Activated naive CD4-positive, alpha-beta T cell treated with anti-CD3 and anti-CD28 coated beads, Interleukin-2, amount 10 ng/mL, durations not matched to agents 7 days and 5 days (primary cell): ENCODE data around the gene MARK3.
A peak's percentile ranks its signal among the peaks of the same experiment; 100 is the strongest.

Source experiments
- CTCF ChIA-PET: fragments of 350-600 bp; sonication (Branson Sonifier 250); formaldehyde crosslinking; loops from one replicate; lab custom pipeline; 2021; ENCODE audit warnings: antibody characterized with exemption; lab: Charles Lee
- DNase-seq: peaks from one replicate; pipeline ENCODE4 v3.0.0-alpha.2; 2020
- H3K27ac Mint-ChIP-seq: one replicate; pipeline ENCODE4 v1.8.0; 2021; ENCODE audit warnings: mild to moderate bottlenecking, moderate library complexity, mixed read lengths
- H3K27me3 Mint-ChIP-seq: one replicate; pipeline ENCODE4 v1.8.0; 2021; ENCODE audit warnings: mild to moderate bottlenecking, mixed read lengths
- H3K36me3 Mint-ChIP-seq: one replicate; pipeline ENCODE4 v1.8.0; 2021; ENCODE audit warnings: mixed read lengths
- H3K4me1 Mint-ChIP-seq: one replicate; pipeline ENCODE4 v1.8.0; 2021; ENCODE audit warnings: mixed read lengths
- H3K4me3 Mint-ChIP-seq: one replicate; pipeline ENCODE4 v1.8.0; 2021; ENCODE audit warnings: mild to moderate bottlenecking, moderate library complexity, mixed read lengths
- H3K9me3 Mint-ChIP-seq: one replicate; pipeline ENCODE4 v1.8.0; 2021; ENCODE audit warnings: mixed read lengths

MARK3 gene

GRCh38 chr14:103540821-103541708, 155.8 kb downstream of the MARK3 start:
- H3K36me3 Mint-ChIP-seq, result no peaks in the 10 kb centered on the region
- H3K27ac Mint-ChIP-seq, result no peak overlapping the region
- H3K4me1 Mint-ChIP-seq, result no peaks in the 10 kb centered on the region
- H3K9me3 Mint-ChIP-seq, result no peaks in the 10 kb centered on the region
- peaks cover 27% of the 10 kb centered on the region for H3K27me3 Mint-ChIP-seq
- no peak for DNase-seq
- CTCF ChIA-PET, result interaction anchor here (2.7 kb wide), 1 partner anchor 23 kb away, joined by 12 read pairs; no protein-coding TSS in a partner anchor
- H3K4me3 Mint-ChIP-seq, result no peak overlapping the region

GRCh38 chr14:103541709-103542604, 156.7 kb downstream of the MARK3 start:
- no peak for DNase-seq
- CTCF ChIA-PET, result interaction anchor here (2.7 kb wide), 1 partner anchor 24 kb away, joined by 12 read pairs; no protein-coding TSS in a partner anchor
- Mint-ChIP-seq H3K27me3 (peaks cover 27% of the 10 kb centered on the region), H3K27ac (no peak overlapping the region), H3K9me3 (no peaks in the 10 kb centered on the region), H3K36me3 (no peaks in the 10 kb centered on the region), H3K4me3 (no peak overlapping the region), H3K4me1 (no peaks in the 10 kb centered on the region)

GRCh38 chr14:103542605-103543088, 157.4 kb downstream of the MARK3 start:
- no peaks in the 10 kb centered on the region for H3K36me3 Mint-ChIP-seq
- H3K27me3 Mint-ChIP-seq, result peaks cover 27% of the 10 kb centered on the region
- no peak overlapping the region for H3K27ac Mint-ChIP-seq
- no peaks in the 10 kb centered on the region for H3K9me3 Mint-ChIP-seq
- DNase-seq, result no peak
- H3K4me1 Mint-ChIP-seq, result no peaks in the 10 kb centered on the region
- CTCF ChIA-PET, result no interaction called here
- no peak overlapping the region for H3K4me3 Mint-ChIP-seq

GRCh38 chr14:103543140-103543539, 157.9 kb downstream of the MARK3 start:
- no peaks in the 10 kb centered on the region for H3K4me1 Mint-ChIP-seq
- H3K9me3 Mint-ChIP-seq, result no peaks in the 10 kb centered on the region
- CTCF ChIA-PET, result no interaction called here
- DNase-seq, result no peak
- peaks cover 27% of the 10 kb centered on the region for H3K27me3 Mint-ChIP-seq
- no peak overlapping the region for H3K27ac Mint-ChIP-seq
- no peaks in the 10 kb centered on the region for H3K36me3 Mint-ChIP-seq
- no peak overlapping the region for H3K4me3 Mint-ChIP-seq

GRCh38 chr14:103543721-103544387, 158.6 kb downstream of the MARK3 start:
- CTCF ChIA-PET, result no interaction called here
- no peaks in the 10 kb centered on the region for H3K36me3 Mint-ChIP-seq
- H3K4me1 Mint-ChIP-seq, result no peaks in the 10 kb centered on the region
- DNase-seq, result no peak
- H3K27ac Mint-ChIP-seq, result no peak overlapping the region
- H3K4me3 Mint-ChIP-seq, result no peak overlapping the region
- peaks cover 24% of the 10 kb centered on the region for H3K27me3 Mint-ChIP-seq
- no peaks in the 10 kb centered on the region for H3K9me3 Mint-ChIP-seq

- no peak overlapping the region for H3K4me3 Mint-ChIP-seq
These were observed 159.4 kb downstream of the MARK3 start for GRCh38 chr14:103544388-103545218.

GRCh38 chr14:103545219-103545914, 160.2 kb downstream of the MARK3 start:
- CTCF ChIA-PET, result interaction anchor here (0.9 to 3.3 kb wide), 4 partner anchors 26 to 47 kb away, joined by 3 to 33 read pairs (median 3); no protein-coding TSS in a partner anchor
- Mint-ChIP-seq H3K36me3 (no peaks in the 10 kb centered on the region), H3K4me1 (no peaks in the 10 kb centered on the region), H3K9me3 (no peaks in the 10 kb centered on the region), H3K4me3 (no peak overlapping the region), H3K27ac (no peak overlapping the region), H3K27me3 (peaks cover 16% of the 10 kb centered on the region)
- no peak for DNase-seq

More at GRCh38 chr14:103544388-103545218, 159.4 kb downstream of the MARK3 start:
- DNase-seq, result no peak
- H3K27me3 Mint-ChIP-seq, result peaks cover 17% of the 10 kb centered on the region
- CTCF ChIA-PET, result no interaction called here
- no peak overlapping the region for H3K27ac Mint-ChIP-seq
- H3K36me3 Mint-ChIP-seq, result no peaks in the 10 kb centered on the region
- no peaks in the 10 kb centered on the region for H3K9me3 Mint-ChIP-seq
- H3K4me1 Mint-ChIP-seq, result no peaks in the 10 kb centered on the region

GRCh38 chr14:103545915-103546651, 160.9 kb downstream of the MARK3 start:
- H3K4me3 Mint-ChIP-seq, result no peak overlapping the region
- H3K27me3 Mint-ChIP-seq, result peaks cover 11% of the 10 kb centered on the region
- no peaks in the 10 kb centered on the region for H3K36me3 Mint-ChIP-seq
- H3K27ac Mint-ChIP-seq, result no peak overlapping the region
- H3K4me1 Mint-ChIP-seq, result no peaks in the 10 kb centered on the region
- no peak for DNase-seq
- CTCF ChIA-PET, result interaction anchor here (0.7 to 3.3 kb wide), 5 partner anchors 9 to 48 kb away, joined by 3 to 33 read pairs (median 3); no protein-coding TSS in a partner anchor
- H3K9me3 Mint-ChIP-seq, result no peaks in the 10 kb centered on the region

- Mint-ChIP-seq H3K27me3 (peaks cover 6% of the 10 kb centered on the region), H3K9me3 (no peaks in the 10 kb centered on the region), H3K4me3 (no peak overlapping the region), H3K36me3 (no peaks in the 10 kb centered on the region), H3K27ac (no peak overlapping the region), H3K4me1 (no peaks in the 10 kb centered on the region)
- peak; percentile 84 for DNase-seq
- CTCF ChIA-PET, result interaction anchor here (0.6 to 3.3 kb wide), 10 partner anchors 10 to 442 kb away, joined by 3 to 33 read pairs (median 4); no protein-coding TSS in a partner anchor
These were observed 161.6 kb downstream of the MARK3 start for GRCh38 chr14:103546652-103547454.

GRCh38 chr14:103547455-103547940, 162.3 kb downstream of the MARK3 start:
- Mint-ChIP-seq H3K4me3 (no peak overlapping the region), H3K27ac (no peak overlapping the region), H3K9me3 (no peaks in the 10 kb centered on the region), H3K4me1 (no peaks in the 10 kb centered on the region), H3K27me3 (no peaks in the 10 kb centered on the region), H3K36me3 (no peaks in the 10 kb centered on the region)
- CTCF ChIA-PET, result interaction anchor here (0.6 to 3.3 kb wide), 8 partner anchors 10 to 443 kb away, joined by 3 to 33 read pairs (median 4); no protein-coding TSS in a partner anchor
- no peak for DNase-seq

GRCh38 chr14:103547941-103548462, 162.8 kb downstream of the MARK3 start:
- DNase-seq, result no peak
- no peaks in the 10 kb centered on the region for H3K9me3 Mint-ChIP-seq
- H3K27me3 Mint-ChIP-seq, result no peaks in the 10 kb centered on the region
- no peak overlapping the region for H3K27ac Mint-ChIP-seq
- H3K4me1 Mint-ChIP-seq, result no peaks in the 10 kb centered on the region
- CTCF ChIA-PET, result interaction anchor here (1.5 to 3.3 kb wide), 3 partner anchors 28 to 443 kb away, joined by 4 to 33 read pairs (median 9); no protein-coding TSS in a partner anchor
- no peaks in the 10 kb centered on the region for H3K36me3 Mint-ChIP-seq
- H3K4me3 Mint-ChIP-seq, result no peak overlapping the region
